ENCODE data around the gene EFEMP2.

EFEMP2 gene

DNA sequence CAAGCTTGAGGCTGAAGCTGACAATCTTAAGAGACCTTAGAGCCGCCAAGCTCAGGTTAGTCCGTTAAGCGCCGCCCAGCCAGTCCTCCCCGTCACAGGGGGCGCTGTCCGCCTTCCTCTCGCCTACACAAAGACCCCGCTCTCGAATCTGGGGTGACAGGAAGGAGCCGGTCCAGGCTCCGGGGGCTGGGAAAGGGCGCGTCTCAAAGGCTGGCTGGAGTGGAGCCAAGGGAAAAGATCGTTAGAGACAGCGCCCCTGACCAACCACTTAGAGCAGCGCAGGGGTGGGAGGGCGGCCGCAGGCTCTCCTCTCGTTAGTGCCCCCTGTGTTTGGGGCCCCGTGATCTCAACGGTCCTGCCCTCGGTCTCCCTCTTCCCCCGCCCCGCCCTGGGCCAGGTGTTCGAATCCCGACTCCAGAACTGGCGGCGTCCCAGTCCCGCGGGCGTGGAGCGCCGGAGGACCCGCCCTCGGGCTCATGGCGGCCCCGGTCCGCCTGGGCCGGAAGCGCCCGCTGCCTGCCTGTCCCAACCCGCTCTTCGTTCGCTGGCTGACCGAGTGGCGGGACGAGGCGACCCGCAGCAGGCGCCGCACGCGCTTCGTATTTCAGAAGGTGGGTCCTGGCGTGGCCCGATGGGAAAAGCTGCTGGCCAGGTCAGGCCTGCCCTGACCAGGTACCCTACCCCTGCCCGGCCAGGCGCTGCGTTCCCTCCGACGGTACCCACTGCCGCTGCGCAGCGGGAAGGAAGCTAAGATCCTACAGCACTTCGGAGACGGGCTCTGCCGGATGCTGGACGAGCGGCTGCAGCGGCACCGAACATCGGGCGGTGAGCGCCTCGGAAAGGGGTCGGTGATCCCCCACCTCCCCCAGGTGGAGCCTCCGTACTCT lies 12.1 kb downstream of the EFEMP2 start, which contains the start of gene MUS81:
Gene MUS81 (plus strand): TSS at position 156 of the 887 bp plus-strand sequence. CDS start 321 bp downstream, at position 477.
- TF ChIP-seq, protein P1, sequence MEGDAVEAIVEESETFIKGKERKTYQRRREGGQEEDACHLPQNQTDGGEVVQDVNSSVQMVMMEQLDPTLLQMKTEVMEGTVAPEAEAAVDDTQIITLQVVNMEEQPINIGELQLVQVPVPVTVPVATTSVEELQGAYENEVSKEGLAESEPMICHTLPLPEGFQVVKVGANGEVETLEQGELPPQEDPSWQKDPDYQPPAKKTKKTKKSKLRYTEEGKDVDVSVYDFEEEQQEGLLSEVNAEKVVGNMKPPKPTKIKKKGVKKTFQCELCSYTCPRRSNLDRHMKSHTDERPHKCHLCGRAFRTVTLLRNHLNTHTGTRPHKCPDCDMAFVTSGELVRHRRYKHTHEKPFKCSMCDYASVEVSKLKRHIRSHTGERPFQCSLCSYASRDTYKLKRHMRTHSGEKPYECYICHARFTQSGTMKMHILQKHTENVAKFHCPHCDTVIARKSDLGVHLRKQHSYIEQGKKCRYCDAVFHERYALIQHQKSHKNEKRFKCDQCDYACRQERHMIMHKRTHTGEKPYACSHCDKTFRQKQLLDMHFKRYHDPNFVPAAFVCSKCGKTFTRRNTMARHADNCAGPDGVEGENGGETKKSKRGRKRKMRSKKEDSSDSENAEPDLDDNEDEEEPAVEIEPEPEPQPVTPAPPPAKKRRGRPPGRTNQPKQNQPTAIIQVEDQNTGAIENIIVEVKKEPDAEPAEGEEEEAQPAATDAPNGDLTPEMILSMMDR (conservative IDR thresholded peaks at IDR 0.05; ENCODE audit: low read depth) = peak; percentile 94
- DNase-seq (ENCODE audit: low spot score) = peak; percentile 95
- ChIA-PET CTCF (interaction anchor here (0.5 to 2.6 kb wide), 12 partner anchors 9 to 189 kb away, joined by 3 to 15 read pairs (median 4); partner anchors contain the start of gene KAT5), POLR2A (ENCODE audit: low non-redundant PET) (interaction anchor here (0.8 to 1.8 kb wide), 4 partner anchors 11 to 148 kb away, joined by 3 to 6 read pairs (median 4); partner anchors contain the start of genes CCDC85B and KAT5)
- peak within 1 kb of the TSS; percentile 98 for H3K27ac ChIP-seq

DNA sequence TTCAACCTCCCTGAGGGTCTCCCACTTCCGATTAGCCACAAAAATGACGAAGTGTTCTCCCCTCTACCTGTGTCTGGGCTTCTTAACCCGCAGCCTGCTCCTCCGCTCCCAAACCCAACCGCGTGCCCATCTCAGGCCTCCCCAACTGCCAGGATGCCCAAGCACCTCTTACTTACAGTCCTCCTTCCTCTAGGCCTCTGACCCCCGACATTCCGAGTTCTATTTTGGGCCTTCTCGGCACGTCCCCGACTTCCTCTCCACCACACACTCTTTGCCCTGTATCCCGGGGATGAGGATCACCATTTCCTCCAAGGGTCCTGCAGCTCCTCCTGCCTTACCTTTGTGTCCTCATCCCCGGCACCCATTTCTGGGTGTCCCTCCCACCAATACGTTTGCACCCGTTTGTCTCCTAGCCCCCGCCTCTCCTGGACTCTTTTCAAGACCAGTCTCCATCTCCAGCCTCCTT lies 12.8 kb downstream of the EFEMP2 start:
- H3K27ac ChIP-seq = peak overlapping the region; percentile 98
- ChIA-PET CTCF (interaction anchor here (0.5 to 2.6 kb wide), 9 partner anchors 8 to 188 kb away, joined by 3 to 15 read pairs (median 3); partner anchors contain the start of gene KAT5), POLR2A (ENCODE audit: low non-redundant PET) (interaction anchor here (0.8 to 1.8 kb wide), 4 partner anchors 11 to 147 kb away, joined by 3 to 14 read pairs (median 5); partner anchors contain the start of genes CCDC85B, FIBP and KAT5)
- TF ChIP-seq, protein P1 (conservative IDR thresholded peaks at IDR 0.05; ENCODE audit: low read depth) = no peak
- DNase-seq (ENCODE audit: low spot score) = no peak

DNA sequence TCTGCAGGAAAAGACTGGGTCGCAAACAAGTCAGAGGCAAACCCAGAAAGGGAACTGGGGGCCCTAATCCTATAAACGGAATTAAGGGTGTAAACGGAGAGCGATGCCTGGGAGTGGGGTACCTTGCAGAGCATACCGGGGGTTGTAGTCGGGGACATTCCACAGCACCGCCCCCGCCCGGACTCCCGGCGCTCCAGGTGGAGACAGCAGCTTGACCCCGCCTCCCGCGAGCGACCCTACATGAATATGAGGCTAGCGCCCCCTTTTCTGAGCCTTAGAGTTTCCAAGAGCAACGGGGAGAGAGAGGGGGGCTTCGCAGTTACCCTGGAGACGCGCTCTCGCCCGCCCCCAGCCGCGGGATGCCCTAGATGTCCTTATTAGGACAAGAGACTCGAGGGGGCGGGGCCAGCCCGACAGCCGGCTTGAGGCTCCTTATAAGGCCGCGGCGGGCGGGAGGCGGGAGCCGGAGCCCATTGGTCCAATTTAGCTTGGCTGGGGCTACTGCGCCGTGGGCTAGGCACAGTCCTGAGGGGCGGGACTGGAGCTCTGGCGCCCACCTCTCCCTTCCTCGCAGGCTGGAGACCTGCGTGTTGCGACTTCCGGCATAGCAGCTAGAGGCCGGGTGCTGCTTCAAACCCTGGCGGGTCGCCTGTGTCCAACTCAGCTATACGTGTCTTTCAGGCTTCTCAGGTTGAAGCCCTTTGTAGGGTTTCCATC lies 13.3 kb downstream of the EFEMP2 start:
- POLR2A ChIA-PET (ENCODE audit: low non-redundant PET) = interaction anchor here (1.2 to 1.8 kb wide), 3 partner anchors 29 to 147 kb away, joined by 4 to 14 read pairs (median 6); partner anchors contain the start of genes FIBP and KAT5
- TF ChIP-seq, protein P1 (conservative IDR thresholded peaks at IDR 0.05; ENCODE audit: low read depth) = no peak
- CTCF ChIA-PET = interaction anchor here (0.6 to 2.6 kb wide), 2 partner anchors 11 to 25 kb away, joined by 3 to 15 read pairs; no protein-coding TSS in a partner anchor
- H3K27ac ChIP-seq = peak overlapping the region; percentile 98
- DNase-seq (ENCODE audit: low spot score) = peak; percentile 93

DNA sequence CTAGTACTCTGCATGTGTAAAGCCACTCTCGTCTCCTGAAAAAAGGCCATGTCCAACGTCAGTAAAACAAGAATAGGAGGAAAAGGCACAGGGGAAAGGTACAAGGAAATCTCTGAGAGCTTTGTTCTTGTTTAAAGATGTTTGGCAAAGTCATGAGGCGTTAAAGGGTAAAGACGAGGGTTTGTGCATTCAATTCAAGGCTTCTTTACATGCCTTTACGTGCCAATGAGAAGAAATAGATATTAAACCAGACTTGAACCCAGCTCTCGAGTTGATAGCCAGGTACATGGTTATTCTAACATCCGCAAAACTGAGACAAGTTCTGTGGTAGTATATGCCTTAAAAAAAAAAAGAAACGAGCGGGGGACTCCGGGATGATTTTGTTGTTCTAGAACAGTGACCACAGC lies 13.9 kb downstream of the EFEMP2 start:
- POLR2A ChIA-PET (ENCODE audit: low non-redundant PET) = interaction anchor here (0.6 to 1.6 kb wide), 4 partner anchors 27 to 64 kb away, joined by 3 to 14 read pairs (median 4); partner anchors contain the start of gene FIBP
- DNase-seq (ENCODE audit: low spot score) = no peak

DNA sequence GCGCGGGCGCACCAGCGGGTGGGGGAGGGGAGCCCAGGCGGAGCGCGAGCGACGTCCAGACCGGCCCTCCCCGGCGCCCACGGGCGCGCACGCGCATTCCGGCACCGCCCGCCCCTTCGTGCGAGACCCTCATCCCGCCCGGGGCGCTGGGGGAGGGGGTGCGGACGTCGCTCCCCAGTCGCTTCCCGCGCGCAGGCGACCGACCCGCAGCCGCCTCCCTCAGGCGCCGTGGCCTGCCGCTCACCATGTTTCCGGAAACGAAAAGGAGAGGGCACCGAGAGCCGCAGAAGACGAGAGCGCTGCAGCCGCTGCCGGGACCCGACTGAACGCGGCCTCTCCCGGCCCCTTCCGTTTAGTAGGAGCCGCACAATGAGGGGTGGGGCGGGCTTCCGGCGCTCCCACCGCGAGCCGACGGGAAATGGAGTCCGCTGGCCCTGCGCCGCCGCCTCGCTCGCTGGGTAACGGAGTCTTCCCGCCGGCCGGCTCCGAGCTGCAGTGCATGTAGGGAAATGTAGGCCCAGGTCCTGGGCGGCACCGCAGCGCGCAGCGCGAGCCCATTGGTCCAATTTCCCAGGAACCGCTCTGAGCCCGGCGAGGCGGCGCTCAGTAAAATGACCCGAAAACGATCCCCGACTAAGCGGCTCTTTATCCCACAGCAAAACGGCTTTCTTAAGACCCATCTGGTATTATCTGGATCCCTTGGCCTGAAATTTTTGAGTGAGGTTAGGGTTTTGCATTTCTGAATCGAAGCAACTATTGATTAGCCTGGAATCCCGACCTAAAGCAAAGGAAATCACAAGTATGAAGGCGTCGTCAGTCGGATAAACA lies 14.5 kb downstream of the EFEMP2 start, which contains the start of gene CFL1:
Gene CFL1 (minus strand): TSS at position 328 of the 828 bp plus-strand sequence. CDS start 81 bp downstream, at position 247.
- POLR2A ChIA-PET (ENCODE audit: low non-redundant PET) = interaction anchor here (0.6 to 1.6 kb wide), 3 partner anchors 26 to 65 kb away, joined by 3 to 4 read pairs (median 4); no protein-coding TSS in a partner anchor
- peak; percentile 90 for DNase-seq (ENCODE audit: low spot score)
- CTCF ChIA-PET = no interaction called here
- H3K27ac ChIP-seq = peak within 1 kb of the TSS; percentile 98
- TF ChIP-seq, protein P1 (conservative IDR thresholded peaks at IDR 0.05; ENCODE audit: low read depth) = no peak

More for the DNA sequence above, 13.9 kb downstream of the EFEMP2 start:
- CTCF ChIA-PET = interaction anchor here (2.6 kb wide), 1 partner anchor 26 kb away, joined by 15 read pairs; no protein-coding TSS in a partner anchor
- H3K27ac ChIP-seq = peak overlapping the region; percentile 98
- TF ChIP-seq, protein P1 (conservative IDR thresholded peaks at IDR 0.05; ENCODE audit: low read depth) = no peak

All from RWPE1 (cell line).